GM19193 (cell line): Measurements from ENCODE around the gene INS.

Experiments
- POLR2A ChIP-seq: IDR thresholded peaks from 4 replicates; pipeline ENCODE4 v1.6.1; 2011; ENCODE audit not compliant: insufficient read depth, insufficient read length; ENCODE audit errors: extremely low read depth

Gene INS

GRCh38 chr11:2177076-2177475 is 16.1 kb upstream of the INS start:
- TF ChIP-seq POLR2A, result no peak

- TF ChIP-seq POLR2A, result no peak
These were observed 15.4 kb upstream of the INS start for GRCh38 chr11:2176389-2176900.

GRCh38 chr11:2175659-2176058 is 14.7 kb upstream of the INS start:
- no peak for TF ChIP-seq POLR2A

- TF ChIP-seq POLR2A, result no peak
These were observed 13.4 kb upstream of the INS start for GRCh38 chr11:2174361-2174760.

- TF ChIP-seq POLR2A, result no peak
These were observed 12.8 kb upstream of the INS start for GRCh38 chr11:2173761-2174160.

- no peak for TF ChIP-seq POLR2A
These were observed 12.2 kb upstream of the INS start for GRCh38 chr11:2173150-2173693.

- no peak for TF ChIP-seq POLR2A
These were observed 11.7 kb upstream of the INS start for GRCh38 chr11:2172676-2173075.

GRCh38 chr11:2171591-2172003 is 10.6 kb upstream of the INS start, which contains the start of gene TH:
TH (minus strand) TSS chr11:2171815; CDS start chr11:2171786, 29 bp downstream.
- TF ChIP-seq POLR2A, result no peak

- no peak for TF ChIP-seq POLR2A
These were observed 8.9 kb upstream of the INS start for GRCh38 chr11:2169626-2170570.

GRCh38 chr11:2169005-2169378 is 8.0 kb upstream of the INS start:
- no peak for TF ChIP-seq POLR2A

- no peak for TF ChIP-seq POLR2A
These were observed 7.4 kb upstream of the INS start for GRCh38 chr11:2168286-2169004.

- no peak for TF ChIP-seq POLR2A
These were observed 6.4 kb upstream of the INS start for GRCh38 chr11:2167141-2168045.

- no peak for TF ChIP-seq POLR2A
These were observed 5.3 kb upstream of the INS start for GRCh38 chr11:2166091-2166851.

GRCh38 chr11:2165571-2165970 is 4.6 kb upstream of the INS start:
- TF ChIP-seq POLR2A, result no peak

- TF ChIP-seq POLR2A, result no peak
These were observed 4.0 kb upstream of the INS start for GRCh38 chr11:2164861-2165555.
